ENCODE results near the gene ST6GALNAC5.

DNA sequence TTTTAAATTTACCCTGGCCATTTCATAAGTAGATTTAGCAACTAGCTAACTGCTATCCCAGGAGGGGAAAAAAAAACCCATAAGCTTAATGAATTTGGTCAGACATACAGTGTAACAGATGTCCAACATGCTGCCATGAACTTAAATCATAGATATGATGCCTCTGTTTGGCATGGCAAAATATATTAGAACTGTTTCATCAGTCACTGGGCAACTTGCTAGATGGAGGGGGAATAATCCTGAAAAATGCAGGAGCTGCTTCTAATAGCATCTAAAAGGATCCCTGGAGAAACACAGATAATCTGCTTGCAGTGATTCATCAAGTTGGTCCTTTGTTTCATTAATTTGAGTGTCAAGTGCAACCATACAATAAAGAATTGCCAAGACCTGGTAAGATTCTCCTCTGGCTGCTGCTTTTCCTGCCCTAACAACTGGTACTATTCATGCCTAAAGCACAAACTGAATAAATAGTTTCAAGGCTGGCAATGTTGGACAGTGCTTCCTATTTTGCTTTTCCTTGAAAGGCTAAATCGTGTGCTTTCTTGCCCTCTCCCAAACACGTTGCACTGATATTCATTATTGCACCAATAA, 1.5 kb upstream of the ST6GALNAC5 start:
- no peak for TF ChIP-seq CTCF (IDR thresholded peaks at IDR 0.05)
- no peak for TF ChIP-seq POLR2A (IDR thresholded peaks at IDR 0.05)
